ENCODE measurements around the gene SLC66A2. TPM values are rescaled to one million over a fixed set of nuclear protein-coding genes. Genes with fewer than 3 reads are reported as not detected.

SLC66A2 gene
- total and polyA plus RNA-seq, 3 experiments from 2014 or later = 18.3 to 31.7 (median 29.9) TPM

DNA sequence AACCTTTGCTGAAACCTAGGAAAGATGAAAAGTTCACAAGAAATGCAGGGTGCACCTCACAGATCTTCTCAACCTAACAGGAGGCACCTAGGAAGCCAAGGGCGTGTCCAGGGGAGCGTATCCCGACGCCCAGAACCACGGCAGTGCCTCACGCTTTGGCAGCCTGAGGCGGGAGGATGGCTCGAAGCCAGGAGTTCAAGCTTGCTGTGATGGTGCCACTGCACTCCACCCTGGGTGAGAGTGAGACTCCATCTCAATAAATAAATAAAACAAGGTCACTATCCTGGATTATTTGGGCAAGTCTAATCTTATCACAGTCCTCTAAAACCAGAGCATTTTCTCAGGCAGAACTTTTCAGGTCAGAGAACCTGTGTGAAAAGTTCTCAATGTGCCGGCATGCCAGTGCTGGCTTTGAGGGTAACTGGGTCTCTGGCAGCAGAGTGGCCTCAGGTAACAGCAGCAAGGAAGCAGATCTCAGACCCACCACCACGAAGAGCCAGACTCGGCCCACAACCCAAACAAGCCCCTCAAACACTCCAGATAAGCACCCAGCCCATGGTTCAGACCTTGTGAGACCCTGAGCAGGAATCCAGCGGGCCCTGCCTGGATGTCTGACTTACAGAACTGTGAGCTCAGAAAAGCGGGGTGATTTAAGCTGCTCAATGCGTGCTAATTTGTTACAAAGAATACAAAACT lies 24.7 kb upstream of the SLC66A2 start:
- Histone ChIP-seq H3K27me3 (ENCODE audit: insufficient read depth, low read length, poor library complexity, severe bottlenecking) (no peaks in the 10 kb centered on the region), H3K9me3 (ENCODE audit: low read length) (no peaks in the 10 kb centered on the region), H3K4me1 (ENCODE audit: insufficient read depth, low read length) (no peaks in the 10 kb centered on the region), H3K4me3 (ENCODE audit: low read length) (no peak overlapping the region), H3K36me3 (ENCODE audit: insufficient read depth, low read length) (peaks cover 25% of the 10 kb centered on the region), H3K27ac (ENCODE audit: low read depth, low read length) (no peak overlapping the region)
- H3K27ac Mint-ChIP-seq = peak overlapping the region in 3 of 8 donors; percentile 29 to 88 (median 62)
- peak overlapping the region in 1 of 7 donors; percentile 75 for H3K4me3 Mint-ChIP-seq
- DNase-seq = no peak
- no peaks in the 10 kb centered on the region for H3K9me3 Mint-ChIP-seq
- peaks cover 5 to 74% (median 14%) of the 10 kb centered on the region in 3 donors for H3K36me3 Mint-ChIP-seq
- ChIA-PET CTCF (interaction anchor here (1.1 kb wide), 1 partner anchor 8 kb away, joined by 4 read pairs; no protein-coding TSS in a partner anchor), POLR2A (interaction anchor here (0.7 kb wide), 1 partner anchor 45 kb away, joined by 5 read pairs; no protein-coding TSS in a partner anchor)
- no peaks in the 10 kb centered on the region for H3K27me3 Mint-ChIP-seq
- H3K4me1 Mint-ChIP-seq = peaks cover 40 to 49% (median 44%) of the 10 kb centered on the region in 3 donors

DNA sequence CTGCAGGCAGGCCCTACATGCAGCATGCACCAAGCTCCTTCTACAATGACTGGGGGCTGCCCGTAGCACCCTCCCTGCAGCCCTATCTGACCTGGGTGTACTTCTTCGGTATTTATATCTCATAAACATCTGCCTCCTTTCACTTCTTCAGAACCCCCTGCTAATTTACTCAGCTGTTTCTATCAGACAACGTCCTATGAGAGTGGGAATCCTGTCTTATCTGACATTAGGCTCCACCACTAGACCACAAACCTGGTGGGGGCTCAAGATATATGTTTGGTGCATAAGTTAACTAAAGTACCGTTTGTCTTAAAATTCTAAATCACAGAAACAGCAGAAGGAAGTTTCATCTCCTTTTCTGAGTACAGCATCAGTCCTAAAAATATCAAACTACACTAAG lies 23.6 kb upstream of the SLC66A2 start:
- Mint-ChIP-seq H3K4me3 (no peak overlapping the region), H3K4me1 (peaks cover 34 to 42% (median 34%) of the 10 kb centered on the region in 3 donors), H3K9me3 (no peaks in the 10 kb centered on the region), H3K36me3 (peaks cover 5 to 81% (median 14%) of the 10 kb centered on the region in 3 donors), H3K27me3 (no peaks in the 10 kb centered on the region), H3K27ac (peak overlapping the region in 3 of 8 donors; percentile 26 to 92 (median 77))
- no peaks in the 10 kb centered on the region for H3K27me3 ChIP-seq (ENCODE audit: insufficient read depth, low read length, poor library complexity, severe bottlenecking)
- H3K4me1 ChIP-seq (ENCODE audit: insufficient read depth, low read length) = no peaks in the 10 kb centered on the region
- POLR2A ChIA-PET = interaction anchor here (1.5 kb wide), 1 partner anchor 12 kb away, joined by 3 read pairs; no protein-coding TSS in a partner anchor
- no peak overlapping the region for H3K27ac ChIP-seq (ENCODE audit: low read depth, low read length)
- no peak overlapping the region for H3K4me3 ChIP-seq (ENCODE audit: low read length)
- peaks cover 31% of the 10 kb centered on the region for H3K36me3 ChIP-seq (ENCODE audit: insufficient read depth, low read length)
- DNase-seq = no peak
- no peaks in the 10 kb centered on the region for H3K9me3 ChIP-seq (ENCODE audit: low read length)
- CTCF ChIA-PET = interaction anchor here (0.9 kb wide), 1 partner anchor 10 kb away, joined by 4 read pairs; no protein-coding TSS in a partner anchor

DNA sequence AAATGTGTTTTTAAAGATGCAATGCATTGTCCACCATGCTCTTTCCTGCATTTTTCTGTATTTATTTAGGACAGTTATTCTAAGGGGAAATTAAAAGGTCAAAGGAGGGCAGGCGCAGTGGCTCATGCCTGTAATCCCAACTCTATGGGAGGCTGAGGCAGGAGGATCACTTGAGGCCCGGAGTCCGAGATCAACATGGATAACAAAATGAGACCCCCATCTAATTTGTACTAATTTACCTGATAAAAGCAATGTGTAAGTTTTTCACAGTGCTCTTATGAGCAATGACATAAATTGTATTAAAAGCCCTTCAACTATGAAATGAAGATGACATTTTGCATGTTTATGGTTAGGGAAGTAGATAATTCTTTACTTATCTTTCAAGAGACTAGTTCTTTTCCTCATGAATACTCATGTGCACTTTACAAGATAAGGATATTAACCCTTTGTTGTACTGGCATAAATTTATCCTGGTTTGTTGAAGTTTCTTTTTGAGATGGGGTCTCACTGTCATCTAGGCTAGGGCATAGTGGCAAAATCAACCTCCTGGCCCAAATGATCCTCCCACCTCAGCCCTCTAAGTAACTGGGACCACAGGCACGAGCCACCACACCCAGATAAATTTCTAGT lies 22.7 kb upstream of the SLC66A2 start:
- Mint-ChIP-seq H3K27ac (peak overlapping the region in 4 of 8 donors; percentile 19 to 85 (median 70)), H3K4me3 (no peak overlapping the region), H3K4me1 (peaks cover 30 to 34% (median 30%) of the 10 kb centered on the region in 3 donors), H3K27me3 (no peaks in the 10 kb centered on the region), H3K9me3 (no peaks in the 10 kb centered on the region), H3K36me3 (peaks cover 5 to 81% (median 11%) of the 10 kb centered on the region in 3 donors)
- H3K4me3 ChIP-seq (ENCODE audit: low read length) = no peak overlapping the region
- no peaks in the 10 kb centered on the region for H3K4me1 ChIP-seq (ENCODE audit: insufficient read depth, low read length)
- no peak overlapping the region for H3K27ac ChIP-seq (ENCODE audit: low read depth, low read length)
- H3K27me3 ChIP-seq (ENCODE audit: insufficient read depth, low read length, poor library complexity, severe bottlenecking) = no peaks in the 10 kb centered on the region
- DNase-seq = no peak
- H3K9me3 ChIP-seq (ENCODE audit: low read length) = no peaks in the 10 kb centered on the region
- CTCF ChIA-PET = interaction anchor here (0.9 kb wide), 1 partner anchor 11 kb away, joined by 4 read pairs; no protein-coding TSS in a partner anchor
- POLR2A ChIA-PET = interaction anchor here (1.5 kb wide), 1 partner anchor 11 kb away, joined by 3 read pairs; no protein-coding TSS in a partner anchor
- H3K36me3 ChIP-seq (ENCODE audit: insufficient read depth, low read length) = peaks cover 31% of the 10 kb centered on the region

DNA sequence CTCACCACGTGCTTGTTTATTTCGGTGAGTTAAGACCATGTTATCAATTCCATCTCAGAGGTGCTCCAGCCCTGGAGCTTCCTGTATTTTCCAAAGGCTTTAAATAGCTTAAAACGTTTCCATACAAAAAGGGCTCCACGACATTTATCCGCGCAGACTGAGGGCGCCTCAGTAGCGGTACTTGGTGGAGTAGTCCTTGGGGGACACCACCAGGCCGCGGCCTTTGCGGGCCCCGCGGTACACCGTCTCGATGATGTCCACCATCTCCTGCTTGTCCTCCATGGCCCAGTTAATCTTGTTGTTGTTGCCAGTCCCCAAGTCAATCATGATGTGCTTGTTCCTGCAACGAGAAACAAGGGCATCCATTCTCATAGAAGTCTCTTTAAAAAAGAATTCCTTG lies 22.1 kb upstream of the SLC66A2 start:
- peak overlapping the region in 3 of 8 donors; percentile 63 to 85 (median 78) for H3K27ac Mint-ChIP-seq
- H3K4me3 Mint-ChIP-seq = no peak overlapping the region
- Histone ChIP-seq H3K9me3 (ENCODE audit: low read length) (no peaks in the 10 kb centered on the region), H3K36me3 (ENCODE audit: insufficient read depth, low read length) (peaks cover 31% of the 10 kb centered on the region), H3K27me3 (ENCODE audit: insufficient read depth, low read length, poor library complexity, severe bottlenecking) (no peaks in the 10 kb centered on the region), H3K4me1 (ENCODE audit: insufficient read depth, low read length) (no peaks in the 10 kb centered on the region), H3K4me3 (ENCODE audit: low read length) (no peak overlapping the region), H3K27ac (ENCODE audit: low read depth, low read length) (no peak overlapping the region)
- no peak for DNase-seq
- POLR2A ChIA-PET = interaction anchor here (1.5 kb wide), 1 partner anchor 10 kb away, joined by 3 read pairs; no protein-coding TSS in a partner anchor
- CTCF ChIA-PET = no interaction called here
- H3K27me3 Mint-ChIP-seq = no peaks in the 10 kb centered on the region
- H3K4me1 Mint-ChIP-seq = peaks cover 30 to 34% (median 30%) of the 10 kb centered on the region in 3 donors
- no peaks in the 10 kb centered on the region for H3K9me3 Mint-ChIP-seq
- H3K36me3 Mint-ChIP-seq = peaks cover 5 to 79% (median 11%) of the 10 kb centered on the region in 3 donors

DNA sequence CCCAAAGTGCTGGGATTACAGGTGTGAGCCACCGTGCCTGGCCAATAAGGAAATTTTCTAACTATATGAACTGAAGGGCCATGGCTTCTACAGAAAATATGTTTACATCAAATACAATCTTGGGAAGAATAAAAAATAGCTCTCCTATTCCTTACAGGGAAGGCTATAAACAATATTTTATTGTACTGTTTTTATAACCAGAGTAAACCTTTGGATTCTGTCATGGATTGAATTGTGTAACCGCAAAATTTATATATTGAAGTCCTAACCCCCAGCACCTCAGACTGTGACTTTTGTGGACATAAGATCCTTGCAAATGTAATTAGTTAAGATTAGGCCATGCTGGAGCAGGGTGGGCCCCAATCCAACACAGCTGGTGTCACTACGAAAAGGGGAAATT lies 21.3 kb upstream of the SLC66A2 start:
- DNase-seq = no peak
- Mint-ChIP-seq H3K4me3 (no peak overlapping the region), H3K27me3 (no peaks in the 10 kb centered on the region), H3K36me3 (peaks cover 5 to 78% (median 11%) of the 10 kb centered on the region in 3 donors), H3K27ac (peak overlapping the region in 4 of 8 donors; percentile 8 to 85 (median 74)), H3K9me3 (no peaks in the 10 kb centered on the region), H3K4me1 (peaks cover 24 to 29% (median 28%) of the 10 kb centered on the region in 3 donors)
- no peaks in the 10 kb centered on the region for H3K27me3 ChIP-seq (ENCODE audit: insufficient read depth, low read length, poor library complexity, severe bottlenecking)
- H3K4me3 ChIP-seq (ENCODE audit: low read length) = no peak overlapping the region
- no peaks in the 10 kb centered on the region for H3K9me3 ChIP-seq (ENCODE audit: low read length)
- CTCF ChIA-PET = interaction anchor here (0.6 to 0.8 kb wide), 2 partner anchors 9 to 12 kb away, joined by 3 read pairs; no protein-coding TSS in a partner anchor
- POLR2A ChIA-PET = no interaction called here
- H3K36me3 ChIP-seq (ENCODE audit: insufficient read depth, low read length) = peaks cover 31% of the 10 kb centered on the region
- no peak overlapping the region for H3K27ac ChIP-seq (ENCODE audit: low read depth, low read length)
- H3K4me1 ChIP-seq (ENCODE audit: insufficient read depth, low read length) = no peaks in the 10 kb centered on the region

DNA sequence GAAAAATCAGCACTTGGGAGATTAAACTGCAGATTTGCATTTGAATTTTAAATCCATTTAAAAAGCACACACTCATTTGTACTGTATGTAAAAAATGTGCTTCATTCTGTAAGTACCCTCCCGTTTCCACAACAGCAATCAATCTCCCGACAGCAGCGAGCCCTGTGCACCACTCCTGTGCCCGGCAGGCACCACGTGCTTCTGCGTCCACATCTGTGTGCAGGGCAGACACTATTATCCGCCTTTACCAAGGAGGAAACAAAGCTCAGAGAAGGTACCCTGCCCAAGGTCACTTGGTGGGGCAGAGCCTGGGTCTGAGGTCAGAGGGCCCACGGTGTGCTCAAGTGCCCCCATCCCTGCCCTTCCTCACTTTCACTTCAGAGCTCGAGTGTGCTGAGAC lies 20.5 kb upstream of the SLC66A2 start:
- no peaks in the 10 kb centered on the region for H3K27me3 Mint-ChIP-seq
- no peaks in the 10 kb centered on the region for H3K4me1 ChIP-seq (ENCODE audit: insufficient read depth, low read length)
- no peak for DNase-seq
- no peaks in the 10 kb centered on the region for H3K9me3 ChIP-seq (ENCODE audit: low read length)
- ChIA-PET CTCF (no interaction called here), POLR2A (no interaction called here)
- peak overlapping the region in 7 of 8 donors; percentile 13 to 86 (median 80) for H3K27ac Mint-ChIP-seq
- H3K27me3 ChIP-seq (ENCODE audit: insufficient read depth, low read length, poor library complexity, severe bottlenecking) = no peaks in the 10 kb centered on the region
- no peaks in the 10 kb centered on the region for H3K9me3 Mint-ChIP-seq
- H3K36me3 Mint-ChIP-seq = peaks cover 5 to 78% (median 11%) of the 10 kb centered on the region in 3 donors
- peaks cover 22 to 27% (median 25%) of the 10 kb centered on the region in 3 donors for H3K4me1 Mint-ChIP-seq
- no peak overlapping the region for H3K4me3 ChIP-seq (ENCODE audit: low read length)
- no peak overlapping the region for H3K27ac ChIP-seq (ENCODE audit: low read depth, low read length)
- H3K4me3 Mint-ChIP-seq = no peak overlapping the region
- peaks cover 27% of the 10 kb centered on the region for H3K36me3 ChIP-seq (ENCODE audit: insufficient read depth, low read length)

DNA sequence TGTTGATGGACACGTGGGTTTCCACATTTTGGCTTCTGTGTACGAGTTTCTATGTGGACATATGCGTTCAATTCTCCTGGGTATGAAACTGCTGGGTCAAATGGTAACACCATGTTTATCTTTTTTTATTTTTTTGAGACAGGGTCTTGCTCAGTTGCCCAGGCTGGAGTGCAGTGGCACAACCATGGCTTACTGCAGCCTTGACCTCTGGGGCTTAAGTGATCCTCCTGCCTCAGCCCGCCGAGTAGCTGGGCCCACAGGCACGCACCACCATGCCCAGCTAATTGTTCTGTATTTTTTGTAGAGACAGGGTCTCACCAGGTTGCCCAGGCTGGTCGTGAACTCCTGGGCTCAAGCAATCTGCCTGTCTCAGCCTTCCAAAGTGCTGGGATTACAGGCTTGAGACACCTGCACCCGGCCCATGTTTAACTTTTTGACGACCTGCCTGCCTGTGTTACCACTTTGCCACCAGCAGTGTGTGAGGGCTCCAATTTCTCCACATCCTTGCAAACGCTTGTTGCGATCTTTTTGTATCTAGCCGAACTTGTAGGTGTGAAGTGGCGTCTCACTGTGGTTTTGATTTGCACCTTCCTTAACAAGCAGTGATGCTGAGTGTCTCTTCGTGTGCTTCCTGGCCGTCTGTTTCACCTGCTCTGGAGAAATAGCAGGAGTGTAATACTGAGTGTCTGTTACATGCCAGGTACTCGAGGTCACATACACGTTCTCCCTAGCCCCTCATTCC lies 19.9 kb upstream of the SLC66A2 start:
- no peaks in the 10 kb centered on the region for H3K9me3 ChIP-seq (ENCODE audit: low read length)
- no peaks in the 10 kb centered on the region for H3K27me3 Mint-ChIP-seq
- H3K4me3 ChIP-seq (ENCODE audit: low read length) = no peak overlapping the region
- no peaks in the 10 kb centered on the region for H3K9me3 Mint-ChIP-seq
- peak overlapping the region; percentile 19 to 86 (median 80) for H3K27ac Mint-ChIP-seq
- no peaks in the 10 kb centered on the region for H3K27me3 ChIP-seq (ENCODE audit: insufficient read depth, low read length, poor library complexity, severe bottlenecking)
- H3K4me3 Mint-ChIP-seq = peak overlapping the region in 3 of 7 donors; percentile 7 to 55 (median 23)
- H3K36me3 ChIP-seq (ENCODE audit: insufficient read depth, low read length) = peaks cover 24% of the 10 kb centered on the region
- H3K36me3 Mint-ChIP-seq = peaks cover 5 to 75% (median 11%) of the 10 kb centered on the region in 3 donors
- no peaks in the 10 kb centered on the region for H3K4me1 ChIP-seq (ENCODE audit: insufficient read depth, low read length)
- CTCF ChIA-PET = no interaction called here
- no peak for DNase-seq
- POLR2A ChIA-PET = no interaction called here
- H3K27ac ChIP-seq (ENCODE audit: low read depth, low read length) = no peak overlapping the region
- H3K4me1 Mint-ChIP-seq = peaks cover 22 to 28% (median 25%) of the 10 kb centered on the region in 3 donors

Data from CD8-positive, alpha-beta memory T cell (primary cell).